HCT116 (cell line): ENCODE measurements around the gene EEPD1. TPM values are rescaled to one million over a fixed set of nuclear protein-coding genes. Genes with fewer than 3 reads are reported as not detected.

ENCODE experiments used
- ATAC-seq: fragments of 200-7000 bp; cut with Tn5 transposase; 2 replicates; pipeline ENCODE4 v1.9.1; 2020; ENCODE audit warnings: mild to moderate bottlenecking, moderate library complexity
- BruUV-seq: library from RNA; stranded (reverse); fragments of 400-500 nt; replicated peaks from 2 replicates; lab custom pipeline; 2021; lab: Mats Ljungman, UMichigan
- CTCF ChIA-PET: fragments of 300-600 bp; sonication (Branson Sonifier 250); formaldehyde crosslinking; loops from one replicate; lab custom pipeline; 2021; ENCODE audit warnings: antibody characterized with exemption; lab: Charles Lee
- POLR2A ChIA-PET: fragments of 300-600, 350-600 bp; sonication (Branson Sonifier 250); formaldehyde crosslinking; loops from one replicate; lab custom pipeline; 2021; ENCODE audit warnings: antibody characterized with exemption; lab: Charles Lee
- RAD21 ChIA-PET, 2 experiments: fragments of 300-600 bp; sonication (Branson Sonifier 250); formaldehyde crosslinking; loops; one replicate each; lab custom pipeline; 2023; ENCODE audit warnings: low total read pairs in 2 of 2; ENCODE audit not compliant: uncharacterized antibody in 2 of 2, unreplicated experiment in 2 of 2, low non-redundant PET in 1 of 2; lab: Charles Lee
- DNase-seq: peaks from one replicate; pipeline ENCODE4 v3.0.0-alpha.2; 2010; ENCODE audit warnings: low read depth, low spot score
- H2AFZ ChIP-seq: fragments of 200-600 bp; shearing (Covaris generic), sonication (generic); 2 replicates; pipeline ENCODE4 v1.6.1; 2017; ENCODE audit warnings: low read depth, mixed run types, mixed read lengths, antibody characterized with exemption, low read length; ENCODE audit not compliant: poor library complexity, severe bottlenecking
- H3K27ac ChIP-seq: 2 replicates; pipeline ENCODE4 v1.5.1; 2012; ENCODE audit warnings: low read depth, low read length
- H3K27me3 ChIP-seq: fragments of 200-600 bp; sonication (generic); 2 replicates; pipeline ENCODE4 v1.6.1; 2016; ENCODE audit warnings: mixed run types, low read length, mixed read lengths; ENCODE audit not compliant: insufficient read depth
- H3K36me3 ChIP-seq, 2 experiments: fragments of 200-500 bp in 1 of 2; fragments of 200-600 bp in 1 of 2; sonication (Bioruptor generic) in 1 of 2; sonication (generic) in 1 of 2; 2 replicates each; pipeline versions ENCODE4 v1.5.1 to v1.6.1; 2014 to 2016; ENCODE audit warnings: low read length in 2 of 2, inconsistent platforms in 1 of 2, mixed read lengths in 1 of 2, mixed run types in 1 of 2; ENCODE audit not compliant: insufficient read depth in 2 of 2, control insufficient read depth in 1 of 2
- H3K4me1 ChIP-seq, 2 experiments: fragments of 200-600 bp in 1 of 2; sonication (generic) in 1 of 2; 2 replicates each; pipeline versions ENCODE4 v1.5.1 to v1.6.1; 2012 to 2017; ENCODE audit warnings: low read length in 2 of 2, inconsistent platforms in 1 of 2, mild to moderate bottlenecking in 1 of 2, mixed read lengths in 1 of 2, mixed run types in 1 of 2, moderate library complexity in 1 of 2; ENCODE audit not compliant: insufficient read depth in 2 of 2, control insufficient read depth in 1 of 2
- H3K4me2 ChIP-seq: fragments of 200-600 bp; sonication (generic); 2 replicates; pipeline ENCODE4 v1.6.1; 2017; ENCODE audit warnings: mixed run types, low read length, mixed read lengths
- H3K4me3 ChIP-seq, 2 experiments: fragments of 200-600 bp in 1 of 2; sonication (generic) in 1 of 2; replicated peaks in 1 of 2; 2 replicates each; pipeline ENCODE4 v1.5.1; 2011 to 2016; ENCODE audit warnings: low read length in 2 of 2, control low read depth in 1 of 2, low read depth in 1 of 2, mild to moderate bottlenecking in 1 of 2, mixed read lengths in 1 of 2, mixed run types in 1 of 2
- H3K79me2 ChIP-seq: fragments of 200-600 bp; sonication (generic); 2 replicates; pipeline ENCODE4 v1.6.1; 2017; ENCODE audit warnings: mild to moderate bottlenecking, mixed run types, low read length, moderate library complexity, mixed read lengths; ENCODE audit not compliant: insufficient read depth
- H3K9ac ChIP-seq: fragments of 200-600 bp; sonication (generic); 2 replicates; pipeline ENCODE4 v1.6.1; 2016; ENCODE audit warnings: low read length, mixed read lengths
- H3K9me2 ChIP-seq: fragments of 200-600 bp; sonication (generic), shearing (Covaris generic); 2 replicates; pipeline ENCODE4 v1.6.1; 2017; ENCODE audit warnings: mixed run types, mild to moderate bottlenecking, moderate library complexity; ENCODE audit not compliant: insufficient read depth
- H3K9me3 ChIP-seq, 2 experiments: fragments of 200-500 bp in 1 of 2; fragments of 200-600 bp in 1 of 2; sonication (Bioruptor generic) in 1 of 2; sonication (generic) in 1 of 2; 2 replicates each; pipeline ENCODE4 v1.6.1; 2014 to 2017; ENCODE audit warnings: low read length in 2 of 2, mixed read lengths in 2 of 2, inconsistent platforms in 1 of 2, low read depth in 1 of 2, mild to moderate bottlenecking in 1 of 2, mixed run types in 1 of 2, moderate library complexity in 1 of 2; ENCODE audit not compliant: control insufficient read depth in 1 of 2, insufficient read depth in 1 of 2
- H4K20me1 ChIP-seq: fragments of 200-600 bp; sonication (generic), shearing (Covaris generic); 2 replicates; pipeline ENCODE4 v1.6.1; 2017; ENCODE audit warnings: mixed run types, mild to moderate bottlenecking, moderate library complexity; ENCODE audit not compliant: insufficient read depth
- ELF1 ChIP-seq: IDR thresholded peaks from 2 replicates; pipeline ENCODE4 v1.6.1; 2012; ENCODE audit warnings: low read depth, borderline replicate concordance
- EZH2 ChIP-seq: fragments of 200-600 bp; sonication (generic); IDR thresholded peaks from 2 replicates; pipeline ENCODE4 v1.6.1; 2017; ENCODE audit warnings: antibody characterized with exemption, mixed run types
- JUND ChIP-seq: IDR thresholded peaks from 2 replicates; pipeline ENCODE4 v1.6.1; 2012
- POLR2A ChIP-seq: IDR thresholded peaks from 2 replicates; pipeline ENCODE4 v1.7.0; 2011; ENCODE audit warnings: borderline replicate concordance; ENCODE audit not compliant: insufficient read depth, insufficient read length; ENCODE audit errors: extremely low read depth
- RAD21 ChIP-seq: IDR thresholded peaks from 2 replicates; pipeline ENCODE4 v1.6.1; 2012; ENCODE audit warnings: low read depth, mild to moderate bottlenecking
- SIN3A ChIP-seq: IDR thresholded peaks from 2 replicates; pipeline ENCODE4 v1.6.1; 2012; ENCODE audit warnings: low read depth
- SP1 ChIP-seq: IDR thresholded peaks from 2 replicates; pipeline ENCODE4 v1.6.1; 2012; ENCODE audit warnings: low read depth
- ZFX ChIP-seq: fragments of 450-650 bp; IDR thresholded peaks from 2 replicates; pipeline ENCODE4 v1.6.1; 2017
- intact Hi-C: fragments of 100-400 bp; cut with micrococcal nuclease; formaldehyde crosslinking; loops from 2 replicates; pipeline ENCODE4 v1.10.0; 2022
- total RNA-seq: library from RNA; stranded (reverse); gene quantifications from one replicate; pipeline ENCODE4 v1.2.1, GENCODE V29; 2021; ENCODE audit not compliant: unreplicated experiment
- TF ChIP-seq, protein P1 (sequence below), 3 experiments: fragments of 200-600 bp in 1 of 3; sonication (generic) in 1 of 3; IDR thresholded peaks in 2 of 3; conservative IDR thresholded peaks in 1 of 3; 2 replicates each; pipeline ENCODE4 v1.5.1; 2012 to 2017; ENCODE audit warnings: low read depth in 2 of 3, low read length in 2 of 3, antibody characterized with exemption in 1 of 3, borderline replicate concordance in 1 of 3, control low read depth in 1 of 3, mild to moderate bottlenecking in 1 of 3, mixed read lengths in 1 of 3, mixed run types in 1 of 3, moderate library complexity in 1 of 3; ENCODE audit not compliant: insufficient read depth in 1 of 3

The EEPD1 gene
- total RNA-seq, 1 experiment from 2014 or later, result 4.2 TPM

DNA sequence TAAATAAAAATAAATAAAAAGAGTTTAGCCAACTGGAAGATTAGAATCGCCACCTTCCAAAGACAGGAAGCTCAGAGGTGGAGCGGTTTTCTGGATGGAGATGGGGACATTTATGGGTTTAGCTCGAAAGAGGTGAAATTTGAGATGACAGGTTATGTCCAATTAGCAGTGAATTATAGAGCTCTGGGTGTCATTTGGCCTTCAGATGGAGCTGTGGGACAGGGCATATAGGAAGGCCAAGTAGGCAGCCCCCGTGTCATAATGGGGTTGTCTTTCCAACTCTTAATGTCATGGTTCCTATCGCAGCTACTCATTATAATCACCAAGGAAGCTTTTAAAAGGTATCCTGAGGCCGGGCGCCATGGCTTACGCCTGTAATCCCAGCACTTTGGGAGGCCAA, 21.0 kb upstream of the EEPD1 start:
- no TSS peak for BruUV-seq

DNA sequence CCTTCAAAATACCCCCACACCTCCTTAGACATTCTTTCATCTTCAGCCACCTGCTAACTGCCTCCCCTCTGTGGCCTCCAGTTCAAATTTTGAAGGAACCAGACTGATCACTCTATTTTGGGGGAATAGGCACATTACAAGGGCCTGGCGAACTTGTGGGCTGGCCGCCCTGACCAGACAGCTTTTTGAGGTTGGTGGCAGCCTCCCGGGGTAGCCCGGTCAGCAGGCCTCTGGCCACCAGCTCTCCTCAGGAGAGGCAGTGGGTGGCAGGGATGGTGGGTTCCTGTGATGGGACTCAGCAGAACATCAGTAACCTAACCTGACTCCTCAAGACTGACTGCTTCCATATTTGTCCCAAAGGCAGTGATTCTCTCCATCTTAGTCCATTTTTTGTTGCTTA, 17.4 kb upstream of the EEPD1 start:
- Histone ChIP-seq H3K4me2 (no peak overlapping the region), H3K27me3 (no peaks in the 10 kb centered on the region), H3K9me2 (no peaks in the 10 kb centered on the region), H3K36me3 (no peaks in the 10 kb centered on the region), H3K4me3 (no peak overlapping the region), H3K79me2 (no peaks in the 10 kb centered on the region), H2AFZ (no peak overlapping the region), H3K27ac (no peak overlapping the region), H4K20me1 (no peaks in the 10 kb centered on the region), H3K9me3 (no peaks in the 10 kb centered on the region), H3K4me1 (no peaks in the 10 kb centered on the region), H3K9ac (no peak overlapping the region)
- DNase-seq, result no peak
- no peak for ATAC-seq
- RAD21 ChIA-PET, result no interaction called here
- POLR2A ChIA-PET, result no interaction called here
- CTCF ChIA-PET, result no interaction called here
- BruUV-seq, result no TSS peak
- TF ChIP-seq ELF1, result no peak
- no peak for TF ChIP-seq POLR2A
- TF ChIP-seq JUND, result no peak
- TF ChIP-seq EZH2, result no peak
- TF ChIP-seq SP1, result no peak
- TF ChIP-seq ZFX, result no peak
- intact Hi-C loops, result no loop called here

More for the DNA sequence above, 21.0 kb upstream of the EEPD1 start:
- no peaks in the 10 kb centered on the region for H4K20me1 ChIP-seq
- ChIA-PET RAD21 (no interaction called here), POLR2A (no interaction called here), CTCF (interaction anchor here (0.8 to 2.5 kb wide), 4 partner anchors 153 to 188 kb away, joined by 3 to 16 read pairs (median 3); no protein-coding TSS in a partner anchor)
- H3K27ac ChIP-seq, result no peak overlapping the region
- no peak for DNase-seq
- no peak for TF ChIP-seq SIN3A
- TF ChIP-seq, protein P1, sequence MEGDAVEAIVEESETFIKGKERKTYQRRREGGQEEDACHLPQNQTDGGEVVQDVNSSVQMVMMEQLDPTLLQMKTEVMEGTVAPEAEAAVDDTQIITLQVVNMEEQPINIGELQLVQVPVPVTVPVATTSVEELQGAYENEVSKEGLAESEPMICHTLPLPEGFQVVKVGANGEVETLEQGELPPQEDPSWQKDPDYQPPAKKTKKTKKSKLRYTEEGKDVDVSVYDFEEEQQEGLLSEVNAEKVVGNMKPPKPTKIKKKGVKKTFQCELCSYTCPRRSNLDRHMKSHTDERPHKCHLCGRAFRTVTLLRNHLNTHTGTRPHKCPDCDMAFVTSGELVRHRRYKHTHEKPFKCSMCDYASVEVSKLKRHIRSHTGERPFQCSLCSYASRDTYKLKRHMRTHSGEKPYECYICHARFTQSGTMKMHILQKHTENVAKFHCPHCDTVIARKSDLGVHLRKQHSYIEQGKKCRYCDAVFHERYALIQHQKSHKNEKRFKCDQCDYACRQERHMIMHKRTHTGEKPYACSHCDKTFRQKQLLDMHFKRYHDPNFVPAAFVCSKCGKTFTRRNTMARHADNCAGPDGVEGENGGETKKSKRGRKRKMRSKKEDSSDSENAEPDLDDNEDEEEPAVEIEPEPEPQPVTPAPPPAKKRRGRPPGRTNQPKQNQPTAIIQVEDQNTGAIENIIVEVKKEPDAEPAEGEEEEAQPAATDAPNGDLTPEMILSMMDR (IDR thresholded peaks at IDR 0.05 in 2 of 3, conservative IDR thresholded peaks at IDR 0.05 in 1 of 3; ENCODE audit: borderline replicate concordance in 1 of 3, insufficient read depth in 1 of 3, low read depth in 2 of 3, low read length in 2 of 3), result peak in 1 of 3 experiments; percentile 30; a peak in 1 of 6 replicates
- peak; percentile 54 for TF ChIP-seq RAD21
- H3K9ac ChIP-seq, result no peak overlapping the region
- no peaks in the 10 kb centered on the region for H3K79me2 ChIP-seq
- H3K4me1 ChIP-seq, result peaks cover 9 to 22% of the 10 kb centered on the region in 2 experiments; a peak in 3 of 4 replicates
- no peaks in the 10 kb centered on the region for H3K9me3 ChIP-seq
- H3K36me3 ChIP-seq, result no peaks in the 10 kb centered on the region
- intact Hi-C loops, result loop anchor here (2.0 kb wide), 1 partner anchor 159 kb away; no protein-coding TSS in a partner anchor
- H3K9me2 ChIP-seq, result no peaks in the 10 kb centered on the region
- no peak overlapping the region for H3K4me2 ChIP-seq
- H3K27me3 ChIP-seq, result no peaks in the 10 kb centered on the region
- no peak overlapping the region for H3K4me3 ChIP-seq
- no peak overlapping the region for H2AFZ ChIP-seq
- ATAC-seq, result no peak
